IMR-90 (cell line): ENCODE results near the gene IMMT. TPM values are rescaled to one million over a fixed set of nuclear protein-coding genes. Genes with fewer than 3 reads are reported as not detected.

Experiments
- ATAC-seq: fragments of 200-7000 bp; cut with Tn5 transposase; 2 replicates; pipeline ENCODE4 v1.9.1; 2020; ENCODE audit warnings: low read depth, mild to moderate bottlenecking, moderate library complexity
- BruUV-seq: library from RNA; stranded (reverse); fragments of 400-500 nt; replicated peaks from 2 replicates; lab custom pipeline; 2021; lab: Mats Ljungman, UMichigan
- CTCF ChIA-PET: fragments of 300-600 bp; formaldehyde crosslinking; extraction: SDS; loops from one replicate; lab custom pipeline; 2021; ENCODE audit warnings: antibody characterized with exemption; lab: Yijun Ruan, JAX
- POLR2A ChIA-PET: fragments of 300-600 bp; sonication (Branson Sonifier 250); formaldehyde crosslinking; loops from one replicate; lab custom pipeline; 2022; ENCODE audit warnings: antibody characterized with exemption; ENCODE audit not compliant: unreplicated experiment; lab: Charles Lee
- DNase-seq: peaks from one replicate; pipeline ENCODE4 v3.0.0; 2013
- H2AFZ ChIP-seq: replicated peaks from 2 replicates; pipeline ENCODE3; 2013; ENCODE audit warnings: low read length, mild to moderate bottlenecking; ENCODE audit not compliant: poor library complexity
- H2AK5ac ChIP-seq: 2 replicates; pipeline ENCODE4 v1.6.1; 2013; ENCODE audit warnings: low read depth, low read length, inconsistent platforms
- H2AK9ac ChIP-seq: replicated peaks from 2 replicates; pipeline ENCODE3; 2013; ENCODE audit warnings: mild to moderate bottlenecking, low read depth, low read length, moderate library complexity; ENCODE audit not compliant: poor library complexity
- H2BK120ac ChIP-seq: 2 replicates; pipeline ENCODE4 v1.6.1; 2013; ENCODE audit warnings: low read depth, low read length, inconsistent platforms
- H2BK15ac ChIP-seq: 3 replicates; pipeline ENCODE4 v1.6.1; 2013; ENCODE audit warnings: low read depth, low read length, inconsistent platforms
- H2BK20ac ChIP-seq: 2 replicates; pipeline ENCODE4 v1.6.1; 2013; ENCODE audit warnings: low read depth, mild to moderate bottlenecking, inconsistent platforms, low read length, moderate library complexity
- H2BK5ac ChIP-seq: 2 replicates; pipeline ENCODE4 v1.6.1; 2013; ENCODE audit warnings: mild to moderate bottlenecking, low read depth, low read length, inconsistent platforms; ENCODE audit not compliant: poor library complexity, severe bottlenecking
- H3K14ac ChIP-seq: replicated peaks from 2 replicates; pipeline ENCODE4 v1.6.1; 2013; ENCODE audit warnings: low read depth, low read length, inconsistent platforms
- H3K18ac ChIP-seq: 2 replicates; pipeline ENCODE4 v1.6.1; 2013; ENCODE audit warnings: low read depth, low read length, control low read depth
- H3K23ac ChIP-seq: 2 replicates; pipeline ENCODE4 v1.6.1; 2013; ENCODE audit warnings: low read depth, low read length, inconsistent platforms
- H3K27ac ChIP-seq: 2 replicates; pipeline ENCODE4 v1.5.1; 2013; ENCODE audit warnings: mild to moderate bottlenecking, control low read depth, low read length; ENCODE audit not compliant: insufficient read depth
- H3K27me3 ChIP-seq: 2 replicates; pipeline ENCODE4 v1.6.1; 2013; ENCODE audit warnings: low read length; ENCODE audit not compliant: control insufficient read depth, insufficient read depth
- H3K36me3 ChIP-seq: 2 replicates; pipeline ENCODE4 v1.6.1; 2013; ENCODE audit warnings: low read length, mixed read lengths; ENCODE audit not compliant: control insufficient read depth, insufficient read depth
- H3K4ac ChIP-seq: 2 replicates; pipeline ENCODE4 v1.6.1; 2013; ENCODE audit warnings: low read depth, low read length, inconsistent platforms
- H3K4me1 ChIP-seq: 2 replicates; pipeline ENCODE4 v1.6.1; 2013; ENCODE audit warnings: low read length, mixed read lengths; ENCODE audit not compliant: control insufficient read depth, insufficient read depth
- H3K4me2 ChIP-seq: 2 replicates; pipeline ENCODE4 v1.6.1; 2013; ENCODE audit warnings: low read depth, mild to moderate bottlenecking, control low read depth, low read length, moderate library complexity
- H3K4me3 ChIP-seq: 2 replicates; pipeline ENCODE4 v1.5.1; 2013; ENCODE audit warnings: low read depth, mild to moderate bottlenecking, control low read depth, low read length, moderate library complexity; ENCODE audit not compliant: insufficient read depth
- H3K56ac ChIP-seq: 2 replicates; pipeline ENCODE4 v1.6.1; 2013; ENCODE audit warnings: low read length, inconsistent platforms; ENCODE audit not compliant: insufficient read depth; ENCODE audit errors: extremely low read depth
- H3K79me1 ChIP-seq, 2 experiments: 2 replicates each; pipeline ENCODE4 v1.6.1; 2013; ENCODE audit warnings: low read length in 2 of 2, inconsistent platforms in 1 of 2, low read depth in 1 of 2
- H3K9ac ChIP-seq: 2 replicates; pipeline ENCODE4 v1.6.1; 2013; ENCODE audit warnings: low read depth, low read length, control low read depth
- H3K9me1 ChIP-seq: 2 replicates; pipeline ENCODE4 v1.6.1; 2013; ENCODE audit warnings: low read length, inconsistent platforms; ENCODE audit not compliant: insufficient read depth
- H3K9me3 ChIP-seq: 2 replicates; pipeline ENCODE4 v1.6.1; 2013; ENCODE audit warnings: low read length; ENCODE audit not compliant: control insufficient read depth, insufficient read depth
- H4K20me1 ChIP-seq: 2 replicates; pipeline ENCODE4 v1.6.1; 2013; ENCODE audit warnings: low read length, inconsistent platforms; ENCODE audit not compliant: insufficient read depth
- H4K5ac ChIP-seq: 2 replicates; pipeline ENCODE4 v1.6.1; 2013; ENCODE audit warnings: mild to moderate bottlenecking, low read depth, low read length, control low read depth
- H4K8ac ChIP-seq, 2 experiments: 2 replicates each; pipeline ENCODE4 v1.6.1; 2013; ENCODE audit warnings: low read depth in 2 of 2, low read length in 2 of 2, control low read depth in 1 of 2, inconsistent platforms in 1 of 2
- H4K91ac ChIP-seq: 2 replicates; pipeline ENCODE4 v1.6.1; 2013; ENCODE audit warnings: low read depth, low read length, inconsistent platforms; ENCODE audit not compliant: insufficient read depth
- BHLHE40 ChIP-seq: fragments of 150-350 bp; IDR thresholded peaks from 2 replicates; pipeline ENCODE4 v1.6.1; 2016; ENCODE audit warnings: mild to moderate bottlenecking, low read depth, low read length
- CHD1 ChIP-seq: IDR thresholded peaks from 2 replicates; pipeline ENCODE4 v1.6.1; 2012; ENCODE audit warnings: low read depth, low read length, improper control_type of control experiment
- MAFK ChIP-seq: IDR thresholded peaks from 2 replicates; pipeline ENCODE4 v1.6.1; 2012; ENCODE audit warnings: low read depth, low read length, improper control_type of control experiment
- MXI1 ChIP-seq: IDR thresholded peaks from 2 replicates; pipeline ENCODE4 v1.6.1; 2012; ENCODE audit warnings: low read depth, mild to moderate bottlenecking, low read length, moderate library complexity, borderline replicate concordance
- NFE2L2 ChIP-seq: fragments of 150-350 bp; IDR thresholded peaks from 2 replicates; pipeline ENCODE4 v1.6.1; 2016; ENCODE audit warnings: low read depth, mild to moderate bottlenecking, low read length
- POLR2A ChIP-seq: IDR thresholded peaks from 2 replicates; pipeline ENCODE4 v1.6.1; 2012; ENCODE audit warnings: mild to moderate bottlenecking, low read depth, low read length
- RAD21 ChIP-seq: IDR thresholded peaks from 2 replicates; pipeline ENCODE4 v1.6.1; 2012; ENCODE audit warnings: low read length, improper control_type of control experiment
- WGBS, 2 experiments: methylation state at CpG; one replicate each; pipeline versions ENCODE4 v1.1.5 to v1.1.7; 2013; ENCODE audit warnings: missing lambda C conversion rate in 2 of 2; ENCODE audit not compliant: insufficient read length in 1 of 2; ENCODE audit errors: extremely low coverage in 2 of 2; 5-methylcytosine and 5-hydroxymethylcytosine counted together
- dilution Hi-C: fragments of 300-500 bp; cut with HindIII; formaldehyde crosslinking; loops from one replicate; pipeline ENCODE4 v1.14.3; 2018; ENCODE audit warnings: low sequenced_read_pairs; ENCODE audit not compliant: unreplicated experiment
- in situ Hi-C: fragments of 300-500 bp; cut with MboI; formaldehyde crosslinking; loops from 3 replicates; pipeline ENCODE4 v1.14.3; 2019; ENCODE audit warnings: low sequenced_read_pairs, inconsistent platforms, mixed read lengths
- intact Hi-C: fragments of 100-400 bp; cut with micrococcal nuclease; formaldehyde crosslinking; loops from 2 replicates; pipeline ENCODE4 v1.10.0; 2022
- polyA plus RNA-seq, 3 experiments: library from polyadenylated mRNA; depleted of rRNA; stranded (reverse); fragments of >200 nt; gene quantifications; 2 replicates each; pipeline ENCODE4 v1.2.3, GENCODE V29; 2012; ENCODE audit warnings: low replicate concordance in 1 of 3
- total RNA-seq: library from RNA; depleted of rRNA; stranded (reverse); fragments of >200 nt; gene quantifications from 2 replicates; pipeline ENCODE4 v1.2.3, GENCODE V29; 2012
- TF ChIP-seq, protein P1 (sequence below): fragments of 150-350 bp; IDR thresholded peaks from 2 replicates; pipeline ENCODE4 v1.6.1; 2016; ENCODE audit warnings: low read depth, mild to moderate bottlenecking, low read length, moderate library complexity, borderline replicate concordance
- TF ChIP-seq, protein P2 (sequence below): fragments of 150-350 bp; IDR thresholded peaks from 2 replicates; pipeline ENCODE4 v1.6.1; 2017; ENCODE audit warnings: mild to moderate bottlenecking, antibody characterized with exemption, low read length, low read depth

The IMMT gene
- total and polyA plus RNA-seq, 2 of the 4 experiments (the other 2 are of a cell fraction): 50.5 to 87.3 TPM

DNA sequence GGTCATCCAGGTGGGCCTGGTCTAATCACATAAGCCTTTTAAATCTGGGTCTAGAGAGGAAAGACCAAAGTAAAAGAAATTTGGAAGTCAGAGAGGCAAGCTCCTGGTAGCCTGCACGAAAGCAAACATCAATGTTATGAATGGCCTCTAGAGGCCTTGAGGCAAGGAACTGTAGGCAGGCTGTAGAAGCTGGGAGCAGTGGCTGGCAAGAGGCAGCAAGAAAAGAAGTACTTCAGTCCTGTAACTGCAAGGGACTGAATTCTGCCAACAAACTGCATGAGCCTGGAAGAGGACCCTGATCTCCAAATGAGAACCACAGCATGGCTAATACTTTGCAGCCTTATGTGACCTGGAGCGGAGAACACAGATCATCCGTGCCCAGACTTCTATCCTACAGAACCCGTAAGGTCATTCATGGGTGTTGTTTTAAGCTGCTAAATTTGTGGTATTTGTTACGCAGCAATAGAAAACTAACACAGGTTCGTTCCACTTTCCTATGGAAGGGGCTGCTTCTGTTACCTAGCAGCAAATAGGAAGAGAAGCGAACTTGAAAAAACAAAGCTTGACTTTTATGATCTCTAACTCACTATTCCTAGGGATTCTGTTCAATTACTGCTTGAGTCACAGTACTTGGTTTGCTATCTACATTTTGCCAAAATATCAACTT is 1.2 kb downstream of the IMMT start (continued):
- no peak for TF ChIP-seq BHLHE40

DNA sequence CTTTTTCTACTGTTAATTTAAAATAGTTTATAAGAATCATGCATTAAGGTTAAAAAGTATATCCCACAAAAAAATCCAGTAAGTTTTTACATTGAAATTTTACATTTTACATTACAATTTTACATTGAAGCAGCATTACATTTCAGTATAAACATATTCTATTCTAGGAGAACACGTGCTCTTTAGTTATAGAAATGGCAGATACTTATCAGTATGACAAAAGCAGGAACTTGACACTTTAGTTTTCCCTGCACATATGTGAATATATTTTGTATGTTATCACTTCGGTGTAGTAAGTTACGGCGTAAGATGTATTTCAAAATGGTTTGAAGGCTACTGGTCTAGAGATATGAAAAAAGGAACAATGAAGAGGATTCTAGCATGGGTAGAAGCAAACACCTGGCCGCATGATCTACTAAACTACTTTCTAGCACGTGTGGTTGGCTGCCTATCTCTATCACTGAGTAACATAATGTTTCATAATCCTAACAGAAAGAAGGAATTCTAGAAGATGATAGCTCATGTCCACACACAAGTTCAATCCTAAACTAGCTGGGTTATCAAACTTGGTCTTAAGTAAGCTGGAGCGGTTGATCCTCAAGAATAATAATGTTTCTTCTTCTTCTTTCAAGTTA is 5.4 kb downstream of the IMMT start:
- Histone ChIP-seq H3K79me1 (peaks cover 29 to 62% of the 10 kb centered on the region in 2 experiments), H3K9ac (no peak overlapping the region), H2BK120ac (no peak overlapping the region), H3K36me3 (peaks cover 4% of the 10 kb centered on the region; the same call in 1 of the 2 replicates), H2BK15ac (no peak overlapping the region), H4K5ac (no peak overlapping the region), H3K4me3 (no peak overlapping the region), H3K27me3 (no peaks in the 10 kb centered on the region), H3K9me1 (peaks cover 13% of the 10 kb centered on the region), H3K4ac (no peak overlapping the region), H3K18ac (no peak overlapping the region), H4K8ac (no peak overlapping the region), H3K9me3 (no peaks in the 10 kb centered on the region), H3K56ac (no peak overlapping the region), H3K23ac (no peak overlapping the region), H3K4me1 (peaks cover 4% of the 10 kb centered on the region), H2AK9ac (no peak overlapping the region), H2BK5ac (no peak overlapping the region), H2AK5ac (no peak overlapping the region), H3K27ac (no peak overlapping the region), H4K20me1 (peaks cover 62% of the 10 kb centered on the region), H3K4me2 (no peak overlapping the region), H3K14ac (no peak overlapping the region), H2AFZ (no peak overlapping the region), H4K91ac (no peak overlapping the region), H2BK20ac (no peak overlapping the region)
- dilution Hi-C loops (no loop called here), intact Hi-C loops (no loop called here), in situ Hi-C loops (no loop called here)
- no peak for TF ChIP-seq RAD21
- TF ChIP-seq, protein P1, sequence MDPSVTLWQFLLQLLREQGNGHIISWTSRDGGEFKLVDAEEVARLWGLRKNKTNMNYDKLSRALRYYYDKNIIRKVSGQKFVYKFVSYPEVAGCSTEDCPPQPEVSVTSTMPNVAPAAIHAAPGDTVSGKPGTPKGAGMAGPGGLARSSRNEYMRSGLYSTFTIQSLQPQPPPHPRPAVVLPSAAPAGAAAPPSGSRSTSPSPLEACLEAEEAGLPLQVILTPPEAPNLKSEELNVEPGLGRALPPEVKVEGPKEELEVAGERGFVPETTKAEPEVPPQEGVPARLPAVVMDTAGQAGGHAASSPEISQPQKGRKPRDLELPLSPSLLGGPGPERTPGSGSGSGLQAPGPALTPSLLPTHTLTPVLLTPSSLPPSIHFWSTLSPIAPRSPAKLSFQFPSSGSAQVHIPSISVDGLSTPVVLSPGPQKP: no peak
- TF ChIP-seq BHLHE40: no peak
- TF ChIP-seq MAFK: no peak
- no peak for TF ChIP-seq MXI1
- no peak for TF ChIP-seq CHD1
- TF ChIP-seq, protein P2, sequence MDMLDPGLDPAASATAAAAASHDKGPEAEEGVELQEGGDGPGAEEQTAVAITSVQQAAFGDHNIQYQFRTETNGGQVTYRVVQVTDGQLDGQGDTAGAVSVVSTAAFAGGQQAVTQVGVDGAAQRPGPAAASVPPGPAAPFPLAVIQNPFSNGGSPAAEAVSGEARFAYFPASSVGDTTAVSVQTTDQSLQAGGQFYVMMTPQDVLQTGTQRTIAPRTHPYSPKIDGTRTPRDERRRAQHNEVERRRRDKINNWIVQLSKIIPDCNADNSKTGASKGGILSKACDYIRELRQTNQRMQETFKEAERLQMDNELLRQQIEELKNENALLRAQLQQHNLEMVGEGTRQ: no peak
- TF ChIP-seq NFE2L2: no peak
- TF ChIP-seq POLR2A: no peak
- DNase-seq (no peak), ATAC-seq (no peak)
- CTCF ChIA-PET: no interaction called here
- POLR2A ChIA-PET: no interaction called here
- WGBS, 2 experiments: 100% methylated on average over 3 of the region's 7 CpGs; no CpG with 5 or more reads in 1 of the 2 experiments
- BruUV-seq: no TSS peak
